Adrenal gland (tissue), 5 donors: Measurements from ENCODE around the gene NUP37.

Experiments used
- CTCF ChIP-seq, 6 experiments: fragments of 450-650 bp in 4 of 6; fragments of 200-600 bp in 2 of 6; sonication (generic) in 1 of 6; IDR thresholded peaks; 1 replicate in 5 of 6; 2 replicates in 1 of 6; pipeline versions ENCODE4 v1.5.1 to v1.8.0; 2016 to 2021; ENCODE audit warnings: antibody characterized with exemption in 6 of 6, mild to moderate bottlenecking in 2 of 6, moderate library complexity in 1 of 6
- POLR2A ChIP-seq, 2 donors: fragments of 450-650 bp; IDR thresholded peaks; one replicate each; pipeline ENCODE4 v1.6.1; 2017; ENCODE audit warnings: antibody characterized with exemption in 2 of 2, mild to moderate bottlenecking in 2 of 2, moderate library complexity in 1 of 2
- donor health status: DM: no; HTN: no; CAD: no.

- TF ChIP-seq CTCF (IDR thresholded peaks at IDR 0.05) (no peak), POLR2A (IDR thresholded peaks at IDR 0.05) (no peak)
Observed at GRCh38 chr12:102106905-102107304, 13.0 kb downstream of the NUP37 start.
